ENCODE results near the gene ZNF710.

The ZNF710 gene

GRCh38 chr15:90019611-90020010 is 18.5 kb downstream of the ZNF710 start:
- no peak for DNase-seq

GRCh38 chr15:90020021-90020735 is 19.1 kb downstream of the ZNF710 start:
- no peak for DNase-seq

- DNase-seq, result no peak
Measured at GRCh38 chr15:90020936-90021507, 19.9 kb downstream of the ZNF710 start.

- DNase-seq, result no peak
Measured at GRCh38 chr15:90022345-90022744, 21.2 kb downstream of the ZNF710 start.

GRCh38 chr15:90022905-90023700 is 22.0 kb downstream of the ZNF710 start:
- DNase-seq, result no peak

- no peak for DNase-seq
Measured at GRCh38 chr15:90024406-90024805, 23.3 kb downstream of the ZNF710 start.

GRCh38 chr15:90025489-90026033 is 24.4 kb downstream of the ZNF710 start:
- no peak for DNase-seq

GRCh38 chr15:90028376-90028944 is 27.3 kb downstream of the ZNF710 start:
- DNase-seq, result no peak

GRCh38 chr15:90029024-90029423 is 27.9 kb downstream of the ZNF710 start:
- no peak for DNase-seq

GRCh38 chr15:90030376-90030775 is 29.3 kb downstream of the ZNF710 start:
- DNase-seq, result no peak

GRCh38 chr15:90031231-90031791 is 30.2 kb downstream of the ZNF710 start:
- no peak for DNase-seq

GRCh38 chr15:90033006-90033405 is 31.9 kb downstream of the ZNF710 start:
- no peak for DNase-seq

GRCh38 chr15:90033448-90033847 is 32.3 kb downstream of the ZNF710 start:
- DNase-seq, result no peak

- DNase-seq, result no peak
Measured at GRCh38 chr15:90035095-90035839, 34.1 kb downstream of the ZNF710 start.

- DNase-seq, result no peak
Measured at GRCh38 chr15:90035840-90036230, 34.7 kb downstream of the ZNF710 start.

- DNase-seq, result no peak
Measured at GRCh38 chr15:90036343-90036742, 35.2 kb downstream of the ZNF710 start.

- DNase-seq, result no peak
Measured at GRCh38 chr15:90036806-90037510, 35.8 kb downstream of the ZNF710 start.

GRCh38 chr15:90037511-90037860 is 36.4 kb downstream of the ZNF710 start:
- no peak for DNase-seq

- DNase-seq, result no peak
Measured at GRCh38 chr15:90037961-90038631, 37.0 kb downstream of the ZNF710 start.

GRCh38 chr15:90038632-90039095 is 37.5 kb downstream of the ZNF710 start:
- no peak for DNase-seq

GRCh38 chr15:90039996-90040395 is 38.9 kb downstream of the ZNF710 start:
- DNase-seq, result no peak

All from activated CD4-positive, CD25-positive, alpha-beta regulatory T cell treated with anti-CD3 and anti-CD28 coated beads, Interleukin-2, amount 50 U/mL, for 72 hours (primary cell).